HG03196 (cell line): ENCODE measurements around the gene ZNF444.

Experiments
- ATAC-seq: cut with Tn5 transposase; IDR thresholded peaks from one replicate; pipeline ENCODE4 v1.9.1; 2021; ENCODE audit not compliant: unreplicated experiment

Gene ZNF444

GRCh38 chr19:56121180-56122167 is 19.6 kb upstream of the ZNF444 start, which contains the start of gene ZNF787:
TSS of gene ZNF787 (minus strand) at chr19:56121295. CDS start at chr19:56103217, 18,078 bp downstream.
- peak; percentile 81 for ATAC-seq

- ATAC-seq = no peak
These were observed 17.7 kb upstream of the ZNF444 start for GRCh38 chr19:56123266-56123891.

DNA sequence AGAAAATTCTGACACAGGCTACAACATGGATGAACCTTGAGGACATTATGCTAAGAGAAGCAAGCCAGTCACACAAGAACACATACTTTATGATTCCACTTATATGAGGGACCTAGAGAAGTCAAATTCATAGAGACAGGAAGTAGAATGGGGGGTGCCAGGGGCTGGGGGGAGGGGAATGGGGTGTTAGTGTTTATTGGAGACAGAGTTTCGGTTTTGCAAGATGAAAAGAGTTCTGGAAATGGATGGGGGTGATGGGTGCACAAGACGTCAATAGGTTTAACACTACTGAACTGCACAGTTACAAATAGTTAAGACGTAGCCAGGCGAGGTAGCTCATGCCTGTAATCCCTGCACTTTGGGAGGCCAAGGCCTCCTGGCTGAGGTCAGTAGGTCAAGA is 16.5 kb upstream of the ZNF444 start:
- ATAC-seq = no peak

- ATAC-seq = no peak
These were observed 15.1 kb upstream of the ZNF444 start for GRCh38 chr19:56125806-56126590.

DNA sequence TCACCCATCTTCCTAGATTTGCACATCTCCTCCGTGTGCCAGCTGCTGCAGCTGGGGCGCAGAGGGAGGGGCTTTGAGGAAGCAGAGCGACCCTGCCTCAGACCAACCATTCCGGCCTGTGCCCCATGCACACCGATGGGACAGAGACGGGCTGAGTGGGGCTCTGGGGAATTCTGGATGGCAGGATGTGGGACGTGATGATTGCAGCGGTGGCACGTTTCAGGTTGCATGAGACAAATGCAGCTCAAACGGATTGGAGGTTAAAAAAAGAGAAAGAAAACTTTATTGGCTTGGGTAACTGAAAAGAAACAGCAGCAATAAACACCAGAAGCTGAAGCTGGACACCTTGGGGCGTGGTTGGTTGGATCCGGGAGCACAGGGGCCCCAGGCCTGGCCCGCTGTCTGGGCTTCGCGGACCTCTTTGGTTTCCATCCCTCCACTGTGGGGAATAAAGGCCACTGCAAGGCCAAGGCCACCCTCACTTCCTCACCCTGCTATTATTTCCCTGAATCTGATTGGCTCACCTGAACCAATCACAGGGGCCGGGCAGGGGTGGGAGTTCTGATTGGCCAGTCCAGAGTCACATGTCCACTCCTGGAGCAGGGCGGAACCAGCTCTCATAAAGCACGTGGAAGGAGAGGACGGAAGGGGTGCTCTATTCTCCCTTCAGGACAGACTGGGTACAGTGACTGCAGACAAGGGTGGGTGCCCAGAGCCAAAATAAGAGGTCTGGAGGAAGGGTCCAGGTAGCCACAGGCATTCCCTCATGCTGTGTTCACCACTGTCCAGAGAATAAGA is 13.9 kb upstream of the ZNF444 start:
- ATAC-seq = no peak

- ATAC-seq = no peak
These were observed 11.1 kb upstream of the ZNF444 start for GRCh38 chr19:56130006-56130405.

DNA sequence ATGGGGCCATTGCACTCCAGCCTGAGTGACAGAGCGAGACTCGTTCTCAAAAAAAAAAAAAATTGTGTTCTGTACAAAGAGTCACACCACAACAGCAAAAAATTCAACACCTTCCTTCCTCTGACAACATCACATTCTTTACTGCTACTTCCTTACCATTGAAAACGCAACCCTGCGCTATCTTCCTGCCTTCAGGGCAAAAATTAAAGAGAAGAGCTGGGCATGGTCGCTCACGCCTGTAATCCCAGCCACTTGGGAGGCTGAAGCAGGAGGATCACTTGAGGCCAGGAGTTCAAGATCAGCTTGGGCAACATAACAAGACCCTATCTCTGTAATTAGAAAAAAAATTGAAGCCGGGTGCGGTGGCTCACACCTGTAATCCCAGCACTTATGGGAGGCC is 9.4 kb upstream of the ZNF444 start:
- ATAC-seq = no peak

DNA sequence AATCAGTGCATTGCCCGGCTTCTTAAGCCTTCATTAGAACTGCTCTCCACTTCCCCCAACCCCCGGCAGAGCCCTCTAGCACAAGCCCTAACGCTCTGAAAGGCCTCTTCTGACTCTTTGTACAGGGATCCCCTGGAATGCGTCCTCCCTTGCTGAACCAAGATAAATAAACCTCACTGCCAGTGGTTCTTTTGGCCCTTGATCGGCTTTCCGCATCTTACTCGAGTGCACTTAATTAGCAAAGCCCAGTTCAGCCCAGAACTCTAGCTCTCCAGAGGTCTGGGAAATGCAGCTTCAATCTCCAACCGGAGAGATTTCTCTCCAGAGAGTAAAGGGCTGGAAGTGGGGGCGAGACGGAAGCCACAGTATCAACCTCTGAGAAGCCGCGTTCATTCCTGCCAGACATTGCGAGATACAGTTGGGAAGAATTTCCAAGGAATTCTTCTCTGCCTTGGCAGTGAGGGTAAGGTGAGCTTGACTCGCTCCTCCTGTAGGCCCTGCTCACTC is 8.7 kb upstream of the ZNF444 start:
- no peak for ATAC-seq

- no peak for ATAC-seq
These were observed 7.0 kb upstream of the ZNF444 start for GRCh38 chr19:56133858-56134653.

- ATAC-seq = no peak
These were observed 6.5 kb upstream of the ZNF444 start for GRCh38 chr19:56134654-56134921.

- no peak for ATAC-seq
These were observed 4.7 kb upstream of the ZNF444 start for GRCh38 chr19:56136362-56136761.

GRCh38 chr19:56137405-56137804 is 3.7 kb upstream of the ZNF444 start:
- ATAC-seq = no peak

DNA sequence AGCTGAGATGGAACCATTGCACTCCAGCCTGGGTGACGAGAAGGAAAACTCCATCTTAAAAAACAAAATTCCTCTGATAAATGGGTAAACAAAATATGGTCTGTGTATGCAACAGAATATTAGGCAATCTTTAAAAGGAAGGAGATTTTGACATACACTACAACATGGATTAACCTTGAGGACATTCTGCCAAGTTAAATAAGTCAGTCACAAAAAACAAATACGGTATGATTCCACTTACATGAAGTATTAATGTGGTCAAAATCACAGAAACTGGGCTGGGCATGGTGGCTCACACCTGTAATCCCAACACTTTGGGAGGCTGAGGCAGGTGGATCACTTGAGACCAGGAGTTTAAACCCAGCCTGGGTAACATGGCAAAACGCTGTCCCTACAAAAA is 3.0 kb upstream of the ZNF444 start:
- no peak for ATAC-seq

DNA sequence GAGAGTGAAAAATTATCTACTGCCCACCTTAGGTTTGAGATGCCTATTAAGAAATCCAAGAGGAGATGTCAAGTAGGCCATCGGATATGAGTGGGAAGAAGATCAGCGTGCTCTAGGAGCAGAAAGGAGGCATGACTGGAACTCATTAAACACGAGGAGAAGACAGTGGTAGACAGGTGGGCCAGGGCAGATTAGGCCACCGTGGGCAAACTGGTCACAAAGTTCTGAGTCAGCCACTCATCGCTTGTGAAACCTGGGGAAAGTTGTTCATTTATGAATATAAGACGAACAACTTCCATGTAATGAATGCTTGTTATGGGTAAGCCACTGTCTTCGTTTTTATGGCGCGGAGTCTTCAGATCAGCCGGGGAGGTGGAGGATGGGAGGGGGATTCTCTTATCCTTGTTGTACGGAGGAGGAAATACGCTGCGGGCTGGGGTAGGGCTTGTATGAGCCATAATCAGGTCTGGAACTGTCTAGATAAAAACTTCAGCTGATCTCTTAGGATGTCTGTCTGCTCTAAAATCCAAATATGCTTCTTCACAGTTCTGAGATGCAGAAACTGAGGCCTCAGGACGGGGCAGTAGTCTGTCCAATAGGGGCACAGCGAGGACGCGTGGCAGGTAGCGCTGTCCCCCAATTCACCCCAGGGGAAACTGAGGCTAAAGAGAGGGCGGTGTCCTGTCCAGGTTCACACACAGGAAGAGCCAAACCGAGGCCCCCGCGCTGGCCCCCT is 1.1 kb upstream of the ZNF444 start:
- no peak for ATAC-seq

- no peak for ATAC-seq
These were observed 418 bp downstream of the ZNF444 start for GRCh38 chr19:56141417-56141993.

DNA sequence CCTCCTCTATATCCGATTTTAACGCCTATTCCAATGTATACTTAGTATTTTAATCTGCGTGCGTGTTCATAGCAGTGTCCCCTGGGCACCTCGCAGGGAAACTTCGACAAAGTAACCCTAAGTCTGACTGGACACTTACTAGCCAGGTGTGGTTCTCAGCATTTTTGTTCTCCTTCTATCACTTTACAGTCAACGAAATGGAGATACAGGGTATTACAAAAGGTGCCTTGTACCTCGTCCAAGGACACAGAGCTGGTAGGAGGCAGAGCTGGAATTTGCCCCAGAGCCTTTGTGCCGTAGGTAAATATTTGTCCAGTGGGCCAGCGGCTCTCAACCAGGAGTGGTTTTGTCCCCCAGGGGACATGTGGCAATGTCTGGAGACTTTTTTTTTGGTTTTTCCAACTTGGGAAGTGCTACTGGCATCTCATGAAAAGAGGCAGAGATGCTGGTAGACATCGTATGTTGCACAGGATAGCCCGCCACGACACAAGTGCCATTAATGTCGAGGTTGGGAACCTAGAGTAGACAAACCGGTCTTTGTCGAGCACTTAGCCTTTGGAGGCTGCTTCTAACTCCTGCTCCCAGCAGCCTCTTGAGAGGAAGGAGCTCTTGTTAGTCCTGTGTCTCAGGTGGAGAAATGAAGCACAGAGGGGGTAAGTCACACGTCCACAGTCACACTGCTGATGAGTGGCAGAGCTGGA is 1.1 kb downstream of the ZNF444 start:
- ATAC-seq = no peak

- no peak for ATAC-seq
These were observed 1.9 kb downstream of the ZNF444 start for GRCh38 chr19:56142897-56143434.

DNA sequence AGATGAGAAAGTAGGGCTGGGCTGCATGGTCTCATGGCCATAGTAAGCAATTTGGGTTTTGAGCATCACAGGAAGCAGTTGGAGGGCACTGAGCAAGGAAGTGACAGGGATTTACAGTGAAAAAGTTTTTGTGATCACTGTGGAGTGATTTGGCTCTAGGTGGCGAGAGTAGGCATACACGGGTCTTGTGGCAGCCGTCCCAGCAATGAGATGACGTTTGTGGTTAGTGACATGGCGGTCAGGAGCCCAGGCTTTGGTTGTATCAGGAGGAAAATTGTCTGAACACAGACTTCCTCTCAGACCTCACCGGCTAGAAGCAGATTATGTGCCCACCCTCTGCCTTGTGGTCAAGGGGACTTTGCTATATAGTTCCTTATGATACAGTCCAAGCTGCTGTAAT is 3.3 kb downstream of the ZNF444 start:
- ATAC-seq = no peak
